ENCODE results near the gene PCIF1.
"Not testable (repeated sequence)": the region's sequence is repeated elsewhere in the genome, so short reads cannot be mapped to it uniquely, and the experiment has no call there.

PCIF1 gene

GRCh38 chr20:45994761-45995493 lies 60.4 kb downstream of the PCIF1 start:
- DNase-seq (ENCODE audit: low read depth) = no peak

DNA sequence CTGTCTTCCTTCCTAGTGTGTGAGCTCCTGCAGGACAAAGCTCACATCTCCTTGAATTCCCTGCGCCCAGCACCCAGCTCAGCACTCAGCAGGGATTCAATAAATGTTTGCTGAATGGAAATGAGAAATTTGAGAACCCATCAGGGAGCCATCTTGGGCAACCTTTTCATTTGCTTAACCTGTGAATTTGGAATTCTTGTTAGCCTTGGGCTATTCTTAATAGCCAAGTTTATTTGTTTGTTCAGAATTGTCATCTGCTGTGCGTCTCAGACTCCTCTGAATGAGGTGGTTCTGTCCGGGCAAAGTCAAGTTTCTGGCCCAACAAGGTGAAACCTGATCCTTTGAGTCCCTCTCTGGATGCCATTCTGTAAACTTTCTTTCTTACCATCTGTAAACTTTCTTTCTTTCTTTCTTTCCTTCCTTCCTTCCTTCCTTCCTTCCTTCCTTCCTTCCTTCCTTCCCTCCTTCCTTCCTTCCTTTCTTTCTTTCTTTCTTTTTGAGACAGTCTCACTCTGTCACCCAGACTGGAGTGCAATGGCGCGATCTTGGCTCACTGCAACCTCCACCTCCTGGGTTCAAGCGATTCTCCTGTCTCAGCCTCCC lies 61.1 kb downstream of the PCIF1 start:
- not testable (repeated sequence) for DNase-seq (ENCODE audit: low read depth)

DNA sequence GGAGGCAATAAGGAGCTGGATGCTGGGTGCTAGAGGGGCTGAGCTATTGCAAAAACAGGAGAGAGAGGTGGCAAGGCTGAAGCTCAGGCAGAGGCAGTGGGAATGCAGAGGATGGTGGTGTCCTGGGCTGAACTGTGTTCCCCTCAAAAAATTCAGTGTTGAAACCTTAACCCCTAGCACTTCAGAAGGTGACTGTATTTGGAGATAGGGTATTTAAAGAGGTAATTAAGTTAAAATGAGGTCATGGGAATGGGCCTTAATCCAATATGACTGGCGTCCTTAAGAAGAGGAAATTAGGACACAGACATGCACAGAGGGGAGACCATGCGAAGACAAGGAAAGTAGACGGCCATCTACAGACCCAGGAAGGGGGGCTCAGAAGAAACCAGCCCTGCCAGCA lies 62.7 kb downstream of the PCIF1 start:
- DNase-seq (ENCODE audit: low read depth) = no peak

All from activated T-cell treated with anti-CD3 and anti-CD28 coated beads for 1 hour (primary cell).